GM23338 (cell line): ENCODE results near the gene CNOT8. TPM values are rescaled to one million over a fixed set of nuclear protein-coding genes. Genes with fewer than 3 reads are reported as not detected.

Source experiments
- ATAC-seq: fragments of 200-7000 bp; cut with Tn5 transposase; 3 replicates; pipeline ENCODE4 v1.9.1; 2020
- DNase-seq: peaks from one replicate; pipeline ENCODE4 v3.0.0-alpha.2; 2015; ENCODE audit warnings: low spot score
- H2AFZ ChIP-seq: fragments of 200-600 bp; sonication (generic); 2 replicates; pipeline ENCODE4 v1.8.0; 2016; ENCODE audit warnings: antibody characterized with exemption, mild to moderate bottlenecking, moderate library complexity
- H3F3A ChIP-seq: fragments of 200-600 bp; sonication (generic); replicated peaks from 2 replicates; pipeline ENCODE4 v1.8.0; 2017; ENCODE audit warnings: antibody characterized with exemption, mixed run types, low read depth
- H3K27ac ChIP-seq: fragments of 200-600 bp; sonication (generic); 2 replicates; pipeline ENCODE4 v1.6.1; 2016; ENCODE audit warnings: low read depth
- H3K27me3 ChIP-seq: fragments of 200-600 bp; sonication (generic); 2 replicates; pipeline ENCODE4 v1.8.0; 2016; ENCODE audit warnings: mild to moderate bottlenecking, mixed run types, moderate library complexity; ENCODE audit not compliant: insufficient read depth
- H3K36me3 ChIP-seq: fragments of 200-600 bp; sonication (generic); 2 replicates; pipeline ENCODE4 v1.8.0; 2016; ENCODE audit warnings: mild to moderate bottlenecking; ENCODE audit not compliant: insufficient read depth
- H3K4me1 ChIP-seq: fragments of 200-600 bp; sonication (generic); 2 replicates; pipeline ENCODE4 v1.8.0; 2016; ENCODE audit warnings: mild to moderate bottlenecking, moderate library complexity; ENCODE audit not compliant: insufficient read depth
- H3K4me2 ChIP-seq: fragments of 200-600 bp; sonication (generic); 2 replicates; pipeline ENCODE4 v1.7.1; 2017; ENCODE audit warnings: mixed run types
- H3K4me3 ChIP-seq: fragments of 200-600 bp; sonication (generic); 2 replicates; pipeline ENCODE4 v1.6.1; 2016; ENCODE audit warnings: mixed run types
- H3K79me2 ChIP-seq: fragments of 200-600 bp; sonication (generic); replicated peaks from 2 replicates; pipeline ENCODE4 v1.8.0; 2017; ENCODE audit warnings: mild to moderate bottlenecking; ENCODE audit not compliant: insufficient read depth
- H3K9me2 ChIP-seq: fragments of 200-600 bp; sonication (generic); 2 replicates; pipeline ENCODE4 v1.8.0; 2017; ENCODE audit not compliant: insufficient read depth
- H4K20me1 ChIP-seq: fragments of 200-600 bp; sonication (generic); replicated peaks from 2 replicates; pipeline ENCODE4 v1.8.0; 2017; ENCODE audit warnings: mild to moderate bottlenecking; ENCODE audit not compliant: insufficient read depth
- H3K27ac Mint-ChIP-seq: 2 replicates; pipeline ENCODE4 v1.8.0; 2020; ENCODE audit warnings: inconsistent platforms, mild to moderate bottlenecking, moderate library complexity, mixed read lengths
- H3K27me3 Mint-ChIP-seq: 3 replicates; pipeline ENCODE4 v1.8.0; 2022; ENCODE audit warnings: low read depth, mild to moderate bottlenecking, moderate library complexity, mixed read lengths, inconsistent platforms; ENCODE audit not compliant: insufficient read depth, poor library complexity
- H3K36me3 Mint-ChIP-seq: 3 replicates; pipeline ENCODE4 v1.8.0; 2021; ENCODE audit warnings: low read depth, mild to moderate bottlenecking, inconsistent platforms, moderate library complexity, mixed read lengths
- H3K4me1 Mint-ChIP-seq: 3 replicates; pipeline ENCODE4 v1.8.0; 2020; ENCODE audit warnings: mild to moderate bottlenecking, inconsistent platforms, mixed read lengths
- H3K4me3 Mint-ChIP-seq: 3 replicates; pipeline ENCODE4 v1.8.0; 2021; ENCODE audit warnings: moderate library complexity, mild to moderate bottlenecking, inconsistent platforms, mixed read lengths
- H3K9me3 Mint-ChIP-seq: 3 replicates; pipeline ENCODE4 v1.8.0; 2020; ENCODE audit warnings: moderate library complexity, mild to moderate bottlenecking, inconsistent platforms, mixed read lengths
- CREB1 ChIP-seq: fragments of 250-450 bp; sonication (Bioruptor Pico); IDR thresholded peaks from 2 replicates; pipeline ENCODE4 v1.5.0; 2020; ENCODE audit warnings: low read depth, mild to moderate bottlenecking, moderate library complexity
- CTCF ChIP-seq, 2 experiments: fragments of 200-600 bp in 1 of 2; sonication (generic) in 1 of 2; conservative IDR thresholded peaks; 2 replicates each; pipeline versions ENCODE4 v1.5.1 to v1.6.1; 2016 to 2017; ENCODE audit warnings: antibody characterized with exemption in 2 of 2, low read depth in 2 of 2, mild to moderate bottlenecking in 2 of 2, moderate library complexity in 1 of 2
- ETS1 ChIP-seq: IDR thresholded peaks from 2 replicates; pipeline ENCODE4 v1.6.1; 2016; ENCODE audit warnings: antibody characterized with exemption
- EZH2 ChIP-seq: fragments of 200-600 bp; sonication (generic); IDR thresholded peaks from one replicate; pipeline ENCODE4 v1.8.0; 2017; ENCODE audit warnings: antibody characterized with exemption, mild to moderate bottlenecking, low read depth; ENCODE audit not compliant: unreplicated experiment
- EZH2phosphoT487 ChIP-seq: fragments of 200-600 bp; sonication (generic); IDR thresholded peaks from one replicate; pipeline ENCODE4 v1.8.1; 2018; ENCODE audit warnings: antibody characterized with exemption; ENCODE audit not compliant: unreplicated experiment
- JUNB ChIP-seq: IDR thresholded peaks from one replicate; pipeline ENCODE4 v1.6.1; 2016; ENCODE audit warnings: antibody characterized with exemption; ENCODE audit not compliant: unreplicated experiment
- NANOG ChIP-seq: IDR thresholded peaks from 2 replicates; pipeline ENCODE4 v1.6.1; 2016; ENCODE audit warnings: antibody characterized with exemption, borderline replicate concordance
- POLR2AphosphoS5 ChIP-seq: IDR thresholded peaks from 2 replicates; pipeline ENCODE4 v1.6.1; 2016; ENCODE audit warnings: antibody characterized with exemption, low read depth
- REST ChIP-seq: IDR thresholded peaks from one replicate; pipeline ENCODE4 v1.6.1; 2018; ENCODE audit warnings: antibody characterized with exemption; ENCODE audit not compliant: unreplicated experiment
- STAT1 ChIP-seq: IDR thresholded peaks from one replicate; pipeline ENCODE4 v1.6.1; 2016; ENCODE audit warnings: antibody characterized with exemption; ENCODE audit not compliant: unreplicated experiment
- ZNF114 ChIP-seq: fragments of 250-450 bp; sonication (Bioruptor Pico); IDR thresholded peaks from 2 replicates; pipeline ENCODE4 v1.5.0; 2020; ENCODE audit warnings: mild to moderate bottlenecking, moderate library complexity
- ZNF331 ChIP-seq: fragments of 250-450 bp; sonication (Bioruptor Pico); IDR thresholded peaks from 2 replicates; pipeline ENCODE4 v1.5.0; 2020; ENCODE audit warnings: low read depth, mild to moderate bottlenecking, moderate library complexity
- ZNF462 ChIP-seq: fragments of 250-450 bp; sonication (Bioruptor Pico); IDR thresholded peaks from 2 replicates; pipeline ENCODE4 v1.5.0; 2020; ENCODE audit warnings: mild to moderate bottlenecking, moderate library complexity
- polyA plus RNA-seq: library from polyadenylated mRNA; unstranded; fragments of >200 nt; fragmentation: Nextera tagmentation; extraction: Ambion mirVana; gene quantifications from 2 replicates; pipeline ENCODE4 v1.2.1, GENCODE V29; 2016
- total RNA-seq: library from RNA; depleted of rRNA; stranded (reverse); fragments of >200 nt; shearing (Covaris generic); gene quantifications from 2 replicates; pipeline ENCODE4 v1.2.3, GENCODE V29; 2014

The CNOT8 gene
- total and polyA plus RNA-seq, 2 experiments from 2014 or later: 31.2 to 77.7 TPM

GRCh38 chr5:154896562-154897165 lies 38.2 kb downstream of the CNOT8 start:
- no peak overlapping the region for H3K4me3 Mint-ChIP-seq
- H3K27ac Mint-ChIP-seq: no peak overlapping the region
- H3K4me3 ChIP-seq: no peak overlapping the region
- ATAC-seq (no peak), DNase-seq (no peak)
- no peak overlapping the region for H3K27ac ChIP-seq
- H3K36me3 Mint-ChIP-seq: peaks cover 87% of the 10 kb centered on the region
- no peaks in the 10 kb centered on the region; the same call in none of the 2 replicates for H4K20me1 ChIP-seq
- H3K27me3 Mint-ChIP-seq: no peaks in the 10 kb centered on the region
- no peaks in the 10 kb centered on the region for H3K79me2 ChIP-seq
- no peaks in the 10 kb centered on the region for H3K4me1 ChIP-seq
- H3K4me2 ChIP-seq: no peak overlapping the region
- H3F3A ChIP-seq: no peaks in the 10 kb centered on the region
- no peak for TF ChIP-seq CREB1
- no peak for TF ChIP-seq ZNF331 (CRISPR knock-in tag)
- no peak for TF ChIP-seq ETS1
- no peak for TF ChIP-seq NANOG
- TF ChIP-seq CTCF (conservative IDR thresholded peaks at IDR 0.05; ENCODE audit: low read depth in 2 of 2): no peak
- no peak for TF ChIP-seq EZH2phosphoT487
- TF ChIP-seq EZH2: no peak
- TF ChIP-seq JUNB: no peak
- no peak for TF ChIP-seq STAT1
- TF ChIP-seq ZNF462: no peak
- TF ChIP-seq POLR2AphosphoS5: no peak
- TF ChIP-seq REST: no peak
- no peak for TF ChIP-seq ZNF114 (CRISPR knock-in tag)
- H2AFZ ChIP-seq: no peak overlapping the region
- H3K27me3 ChIP-seq: no peaks in the 10 kb centered on the region
- peaks cover 75% of the 10 kb centered on the region for H3K36me3 ChIP-seq
- H3K9me2 ChIP-seq: no peaks in the 10 kb centered on the region
- no peaks in the 10 kb centered on the region for H3K4me1 Mint-ChIP-seq
- no peaks in the 10 kb centered on the region for H3K9me3 Mint-ChIP-seq
